ENCODE measurements around the gene VEZT.

The VEZT gene

DNA sequence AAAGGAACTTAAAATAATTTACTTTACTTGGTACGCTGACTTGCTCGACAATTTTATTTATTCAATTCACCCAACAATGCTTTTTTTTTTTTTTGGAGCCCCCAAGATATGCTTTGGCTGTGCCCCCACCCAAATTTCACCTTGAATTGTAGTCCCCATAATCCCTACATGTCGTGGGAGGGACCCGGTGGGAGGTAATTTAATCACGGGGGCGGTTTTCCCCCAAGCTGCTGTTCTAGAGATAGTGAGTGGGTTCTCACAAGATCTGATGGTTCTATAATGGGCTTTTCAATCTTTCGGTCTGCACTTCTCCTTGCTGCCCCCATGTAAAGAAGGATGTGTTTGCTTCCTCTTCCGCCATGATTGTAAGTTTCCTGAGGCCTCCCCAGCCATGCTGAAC, 10.7 kb upstream of the VEZT start:
- DNase-seq: no peak
- H3K27ac ChIP-seq: no peak overlapping the region
- peaks cover 0 to 36% (median 12%) of the 10 kb centered on the region in 4 donors for H3K4me1 ChIP-seq
- no peaks in the 10 kb centered on the region for H3K36me3 ChIP-seq
- no peaks in the 10 kb centered on the region for H3K9me3 ChIP-seq
- TF ChIP-seq, protein P1, sequence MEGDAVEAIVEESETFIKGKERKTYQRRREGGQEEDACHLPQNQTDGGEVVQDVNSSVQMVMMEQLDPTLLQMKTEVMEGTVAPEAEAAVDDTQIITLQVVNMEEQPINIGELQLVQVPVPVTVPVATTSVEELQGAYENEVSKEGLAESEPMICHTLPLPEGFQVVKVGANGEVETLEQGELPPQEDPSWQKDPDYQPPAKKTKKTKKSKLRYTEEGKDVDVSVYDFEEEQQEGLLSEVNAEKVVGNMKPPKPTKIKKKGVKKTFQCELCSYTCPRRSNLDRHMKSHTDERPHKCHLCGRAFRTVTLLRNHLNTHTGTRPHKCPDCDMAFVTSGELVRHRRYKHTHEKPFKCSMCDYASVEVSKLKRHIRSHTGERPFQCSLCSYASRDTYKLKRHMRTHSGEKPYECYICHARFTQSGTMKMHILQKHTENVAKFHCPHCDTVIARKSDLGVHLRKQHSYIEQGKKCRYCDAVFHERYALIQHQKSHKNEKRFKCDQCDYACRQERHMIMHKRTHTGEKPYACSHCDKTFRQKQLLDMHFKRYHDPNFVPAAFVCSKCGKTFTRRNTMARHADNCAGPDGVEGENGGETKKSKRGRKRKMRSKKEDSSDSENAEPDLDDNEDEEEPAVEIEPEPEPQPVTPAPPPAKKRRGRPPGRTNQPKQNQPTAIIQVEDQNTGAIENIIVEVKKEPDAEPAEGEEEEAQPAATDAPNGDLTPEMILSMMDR (IDR thresholded peaks at IDR 0.05): no peak
- intact Hi-C loops (cut with DNase I; ENCODE audit: low total_unique reads): no loop called here
- H3K27me3 ChIP-seq: no peaks in the 10 kb centered on the region
- no peak overlapping the region for H3K4me3 ChIP-seq

DNA sequence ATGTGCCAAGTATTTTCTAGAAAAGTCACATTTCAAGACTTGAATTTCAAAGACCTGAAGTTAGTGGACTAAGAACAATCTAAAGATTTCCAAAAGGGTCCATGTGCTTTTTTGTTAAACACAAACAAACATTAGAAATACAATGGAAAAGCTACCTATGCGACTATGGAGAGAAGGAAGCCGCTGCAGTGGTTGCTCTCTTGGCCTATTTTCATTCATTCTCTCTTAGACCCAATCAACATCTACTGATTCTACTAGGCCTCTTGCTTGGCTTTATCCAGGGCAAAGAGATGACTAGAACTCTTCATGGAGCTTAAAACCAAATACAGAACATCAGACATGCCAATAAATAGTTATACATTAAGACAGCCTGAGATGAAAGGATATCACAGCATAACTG, 10.2 kb upstream of the VEZT start:
- TF ChIP-seq, protein P1 (IDR thresholded peaks at IDR 0.05): no peak
- intact Hi-C loops (cut with DNase I; ENCODE audit: low total_unique reads): no loop called here
- Histone ChIP-seq H3K27me3 (no peaks in the 10 kb centered on the region), H3K9me3 (no peaks in the 10 kb centered on the region), H3K36me3 (no peaks in the 10 kb centered on the region), H3K4me1 (peaks cover 0 to 36% (median 12%) of the 10 kb centered on the region in 4 donors), H3K4me3 (no peak overlapping the region), H3K27ac (no peak overlapping the region)
- DNase-seq: no peak

DNA sequence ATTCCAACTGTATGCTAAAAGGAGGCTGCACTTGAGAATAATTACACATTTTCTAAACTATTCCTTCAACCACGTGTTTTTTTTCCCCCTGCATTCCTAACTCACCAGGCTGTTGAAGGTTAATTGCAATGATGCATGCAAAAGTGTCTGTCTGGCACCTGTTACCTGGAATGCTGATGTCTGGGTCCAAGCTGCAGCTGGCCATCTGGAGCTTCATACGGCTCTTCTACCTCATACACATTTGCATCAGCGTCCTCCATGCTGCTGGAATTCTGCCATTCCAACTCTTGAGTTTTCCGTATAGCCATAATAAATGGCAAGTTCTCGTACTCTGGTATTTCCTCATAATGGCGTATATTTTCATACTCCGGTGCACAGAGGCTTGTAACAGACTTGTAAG, 8.9 kb upstream of the VEZT start:
- no peaks in the 10 kb centered on the region for H3K27me3 ChIP-seq
- no peaks in the 10 kb centered on the region for H3K36me3 ChIP-seq
- no peak for DNase-seq
- no peak overlapping the region for H3K4me3 ChIP-seq
- peaks cover 0 to 25% (median 9%) of the 10 kb centered on the region in 4 donors for H3K4me1 ChIP-seq
- TF ChIP-seq, protein P1 (IDR thresholded peaks at IDR 0.05): no peak
- H3K9me3 ChIP-seq: no peaks in the 10 kb centered on the region
- H3K27ac ChIP-seq: no peak overlapping the region
- intact Hi-C loops (cut with DNase I; ENCODE audit: low total_unique reads): no loop called here

DNA sequence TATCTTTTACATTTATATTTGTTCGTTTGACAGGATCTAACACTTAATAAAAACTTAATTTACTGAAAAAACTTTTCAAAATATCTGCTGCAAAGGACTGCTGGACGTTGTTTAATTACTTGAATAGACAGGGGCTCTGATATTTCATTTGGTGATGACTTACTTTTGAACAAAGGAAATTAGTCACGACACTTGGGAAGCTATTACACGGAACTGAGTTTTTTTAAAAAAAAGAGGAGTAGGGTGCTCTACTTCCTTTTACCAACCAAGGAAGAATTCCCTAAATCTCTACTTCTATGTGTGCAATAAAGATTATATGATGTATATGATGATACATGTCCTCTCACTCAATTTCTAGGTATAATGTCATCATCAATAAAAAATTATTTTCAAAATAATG, 5.0 kb upstream of the VEZT start:
- Histone ChIP-seq H3K27ac (no peak overlapping the region), H3K9me3 (no peaks in the 10 kb centered on the region), H3K4me1 (peaks cover 0 to 9% (median 1%) of the 10 kb centered on the region in 4 donors), H3K36me3 (no peaks in the 10 kb centered on the region), H3K27me3 (no peaks in the 10 kb centered on the region), H3K4me3 (no peak overlapping the region)
- no peak for DNase-seq
- TF ChIP-seq, protein P1 (IDR thresholded peaks at IDR 0.05): no peak
- intact Hi-C loops (cut with DNase I; ENCODE audit: low total_unique reads): loop anchor here (5.0 to 10.0 kb wide), 2 partner anchors 90 to 122 kb away; no protein-coding TSS in a partner anchor

DNA sequence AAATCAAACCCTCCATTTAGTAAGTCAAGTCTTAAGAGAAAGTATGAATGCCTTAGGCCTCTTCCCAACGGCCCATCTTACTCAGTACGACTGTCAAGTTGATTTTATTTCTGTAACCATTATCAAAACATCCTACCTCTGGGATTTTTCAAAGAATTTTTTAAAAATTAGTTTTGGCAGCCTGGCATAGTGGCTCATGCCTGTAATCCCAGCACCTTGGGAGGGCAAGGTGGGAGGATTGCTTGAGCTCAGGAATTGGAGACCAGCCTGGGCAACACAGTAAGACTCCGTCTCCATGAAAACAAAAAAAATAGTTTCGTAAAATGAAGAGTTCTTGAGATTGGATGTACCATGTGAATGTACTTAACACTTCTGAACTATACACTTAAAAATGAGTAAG, 4.5 kb upstream of the VEZT start:
- DNase-seq: no peak
- Histone ChIP-seq H3K27ac (no peak overlapping the region), H3K4me1 (peaks cover 0 to 9% (median 1%) of the 10 kb centered on the region in 4 donors), H3K36me3 (no peaks in the 10 kb centered on the region), H3K27me3 (no peaks in the 10 kb centered on the region), H3K9me3 (no peaks in the 10 kb centered on the region), H3K4me3 (no peak overlapping the region)
- TF ChIP-seq, protein P1 (IDR thresholded peaks at IDR 0.05): no peak
- intact Hi-C loops (cut with DNase I; ENCODE audit: low total_unique reads): loop anchor here (5.0 to 10.0 kb wide), 2 partner anchors 91 to 122 kb away; no protein-coding TSS in a partner anchor

DNA sequence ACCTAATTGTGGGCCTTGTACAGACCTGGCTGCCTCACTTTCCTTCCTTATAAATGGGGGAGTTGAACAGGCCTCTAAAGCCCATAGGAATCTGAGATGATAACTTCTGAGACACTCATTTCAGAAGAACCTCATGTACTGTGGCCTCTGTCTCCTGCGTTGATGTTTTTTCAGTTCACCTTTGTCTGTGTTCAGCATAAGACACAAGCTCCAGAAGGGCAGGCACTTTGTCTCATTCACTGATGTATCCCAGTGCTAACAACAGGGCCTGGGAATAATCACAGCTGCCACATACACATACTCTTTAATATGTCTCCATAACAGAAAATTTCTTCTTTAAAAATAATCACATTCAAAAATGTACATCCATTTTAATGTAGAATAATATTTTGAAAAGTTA, 3.7 kb upstream of the VEZT start:
- no peaks in the 10 kb centered on the region for H3K36me3 ChIP-seq
- peaks cover 0 to 13% (median 3%) of the 10 kb centered on the region in 4 donors for H3K4me1 ChIP-seq
- no peaks in the 10 kb centered on the region for H3K9me3 ChIP-seq
- DNase-seq: no peak
- TF ChIP-seq, protein P1 (IDR thresholded peaks at IDR 0.05): no peak
- no peaks in the 10 kb centered on the region for H3K27me3 ChIP-seq
- no peak overlapping the region for H3K4me3 ChIP-seq
- intact Hi-C loops (cut with DNase I; ENCODE audit: low total_unique reads): loop anchor here (5.0 to 10.0 kb wide), 2 partner anchors 92 to 121 kb away; no protein-coding TSS in a partner anchor
- H3K27ac ChIP-seq: no peak overlapping the region

Data from tibial artery (tissue), 4 donors.